Activated naive CD4-positive, alpha-beta T cell treated with anti-CD3 and anti-CD28 coated beads for 36 hours (primary cell): ENCODE measurements around the gene DCC. TPM values are rescaled to one million over a fixed set of nuclear protein-coding genes. Genes with fewer than 3 reads are reported as not detected.

Experiments
- microRNA-seq: library from miRNA; unstranded; fragments of <30 nt; microRNA quantifications from one replicate; pipeline ENCODE4 v1.2.0, GENCODE V29; 2022; ENCODE audit warnings: borderline microRNAs expressed, borderline replicate concordance
- total RNA-seq, 2 experiments: library from RNA; stranded (reverse); gene quantifications; one replicate each; pipeline ENCODE4 v1.2.3, GENCODE V29; 2021

DCC gene
- total RNA-seq, 2 experiments from 2014 or later, result not detected

Small RNA genes lying within 50 kb of the gene (microRNA-seq; reads per million reads assigned to microRNA genes)
- gene MIR4528, result not detected
